GM19452 (cell line): ENCODE measurements around the gene PLEKHA3.
"Not testable (repeated sequence)": the region's sequence is repeated elsewhere in the genome, so short reads cannot be mapped to it uniquely, and the experiment has no call there.

Experiments
- ATAC-seq: cut with Tn5 transposase; IDR thresholded peaks from one replicate; pipeline ENCODE4 v1.9.1; 2021; ENCODE audit not compliant: unreplicated experiment

Gene PLEKHA3

GRCh38 chr2:178480227-178481181 is at the start of gene PLEKHA3:
Gene PLEKHA3 (plus strand): TSS chr2:178480457. CDS start chr2:178480870, 413 bp downstream.
- ATAC-seq = peak; percentile 59

GRCh38 chr2:178436662-178437061 is 43.6 kb upstream of the PLEKHA3 start:
- ATAC-seq = no peak

- ATAC-seq = no peak
Observed at GRCh38 chr2:178441426-178441825, 38.8 kb upstream of the PLEKHA3 start.

- ATAC-seq = no peak
Observed at GRCh38 chr2:178448968-178449661, 31.1 kb upstream of the PLEKHA3 start.

- ATAC-seq = peak; percentile 2
Observed at GRCh38 chr2:178449700-178450523, 30.3 kb upstream of the PLEKHA3 start.

- peak; percentile 49 for ATAC-seq
Observed at GRCh38 chr2:178450524-178450773, 29.8 kb upstream of the PLEKHA3 start.

- peak; percentile 83 for ATAC-seq
Observed at GRCh38 chr2:178450774-178451525, 29.3 kb upstream of the PLEKHA3 start, which contains the start of the genes PJVK and PRKRA. Gene PJVK (plus strand): TSS chr2:178451378. CDS start chr2:178453410, 2,032 bp downstream. Gene PRKRA (minus strand): TSS chr2:178451175. CDS start chr2:178451030, 145 bp downstream.

GRCh38 chr2:178452334-178452733 is 27.9 kb upstream of the PLEKHA3 start:
- ATAC-seq = no peak

- no peak for ATAC-seq
Observed at GRCh38 chr2:178452870-178453269, 27.4 kb upstream of the PLEKHA3 start.

- ATAC-seq = no peak
Observed at GRCh38 chr2:178455947-178456346, 24.3 kb upstream of the PLEKHA3 start.

GRCh38 chr2:178457390-178457886 is 22.8 kb upstream of the PLEKHA3 start:
- no peak for ATAC-seq

- no peak for ATAC-seq
Observed at GRCh38 chr2:178469219-178469849, 10.9 kb upstream of the PLEKHA3 start.

GRCh38 chr2:178471313-178471712 is 8.9 kb upstream of the PLEKHA3 start:
- ATAC-seq = not testable (repeated sequence)

GRCh38 chr2:178473373-178473772 is 6.9 kb upstream of the PLEKHA3 start:
- ATAC-seq = no peak

- ATAC-seq = no peak
Observed at GRCh38 chr2:178473931-178474330, 6.3 kb upstream of the PLEKHA3 start.

GRCh38 chr2:178474560-178474959 is 5.7 kb upstream of the PLEKHA3 start:
- no peak for ATAC-seq

GRCh38 chr2:178476477-178476876 is 3.8 kb upstream of the PLEKHA3 start:
- no peak for ATAC-seq

GRCh38 chr2:178477443-178478129 is 2.7 kb upstream of the PLEKHA3 start:
- no peak for ATAC-seq

- no peak for ATAC-seq
Observed at GRCh38 chr2:178478130-178478438, 2.2 kb upstream of the PLEKHA3 start.
